Omental fat pad (tissue), 4 donors: Measurements from ENCODE around the gene ZEB1. TPM values are rescaled to one million over a fixed set of nuclear protein-coding genes. Genes with fewer than 3 reads are reported as not detected.
"Not testable (repeated sequence)": the region's sequence is repeated elsewhere in the genome, so short reads cannot be mapped to it uniquely, and the experiment has no call there.

Source experiments
- ATAC-seq: fragments of 150-250 bp; one replicate; pipeline ENCODE4 v1.9.1; 2016; ENCODE audit warnings: mild to moderate bottlenecking, moderate library complexity; ENCODE audit not compliant: low FRiP score
- DNase-seq: peaks from one replicate; pipeline ENCODE4 v3.0.0-alpha.2; 2019; ENCODE audit warnings: low spot score
- CTCF ChIP-seq, 3 donors: fragments of 450-650 bp; IDR thresholded peaks; one replicate each; pipeline ENCODE4 v1.5.1; 2016 to 2017; ENCODE audit warnings: antibody characterized with exemption in 3 of 3, mild to moderate bottlenecking in 3 of 3, moderate library complexity in 2 of 3
- total RNA-seq, 4 donors: library from RNA; depleted of rRNA; stranded (reverse); fragments of >200 nt; gene quantifications; one replicate each; pipeline ENCODE4 v1.1.0, GENCODE V29; 2016

Gene ZEB1
- total RNA-seq, 4 donors from 2014 or later = 56.6 to 128 (median 71.9) TPM

GRCh38 chr10:31350891-31351290 is 31.9 kb downstream of the ZEB1 start:
- no peak for TF ChIP-seq CTCF (IDR thresholded peaks at IDR 0.05)
- no peak for DNase-seq
- ATAC-seq = no peak

- no peak for ATAC-seq
- TF ChIP-seq CTCF (IDR thresholded peaks at IDR 0.05) = no peak
- no peak for DNase-seq
These were observed 33.6 kb downstream of the ZEB1 start for GRCh38 chr10:31352436-31353226.

- DNase-seq (no peak), ATAC-seq (no peak)
- TF ChIP-seq CTCF (IDR thresholded peaks at IDR 0.05) = no peak
These were observed 34.6 kb downstream of the ZEB1 start for GRCh38 chr10:31353574-31353973.

- DNase-seq (no peak), ATAC-seq (peak; percentile 48)
- TF ChIP-seq CTCF (IDR thresholded peaks at IDR 0.05) = no peak
These were observed 39.8 kb downstream of the ZEB1 start for GRCh38 chr10:31358688-31359330.

- no peak for DNase-seq
- no peak for ATAC-seq
- TF ChIP-seq CTCF (IDR thresholded peaks at IDR 0.05) = no peak
These were observed 41.0 kb downstream of the ZEB1 start for GRCh38 chr10:31359979-31360378.

- not testable (repeated sequence) for ATAC-seq, DNase-seq
These were observed 42.5 kb downstream of the ZEB1 start for GRCh38 chr10:31361475-31361874.

- no peak for TF ChIP-seq CTCF (IDR thresholded peaks at IDR 0.05)
- DNase-seq = no peak
- no peak for ATAC-seq
These were observed 43.1 kb downstream of the ZEB1 start for GRCh38 chr10:31362023-31362641.

- DNase-seq, ATAC-seq: not testable (repeated sequence)
These were observed 44.7 kb downstream of the ZEB1 start for GRCh38 chr10:31363696-31364095.

- DNase-seq, ATAC-seq: not testable (repeated sequence)
These were observed 45.2 kb downstream of the ZEB1 start for GRCh38 chr10:31364238-31364637.
